Retinal pigment epithelial cell (primary cell): ENCODE results near the gene SPOCK2.

Source experiments
- DNase-seq: peaks from one replicate; pipeline ENCODE4 v3.0.0-alpha.2; 2010; ENCODE audit warnings: low read depth
- H3K4me3 ChIP-seq: 2 replicates; pipeline ENCODE4 v1.5.1; 2011; ENCODE audit warnings: mild to moderate bottlenecking, low read length, control low read depth, moderate library complexity
- TF ChIP-seq, protein P1 (sequence below): conservative IDR thresholded peaks from 2 replicates; pipeline ENCODE4 v1.5.1; 2011; ENCODE audit warnings: low read depth, low read length, control low read depth, inconsistent platforms

The SPOCK2 gene

DNA sequence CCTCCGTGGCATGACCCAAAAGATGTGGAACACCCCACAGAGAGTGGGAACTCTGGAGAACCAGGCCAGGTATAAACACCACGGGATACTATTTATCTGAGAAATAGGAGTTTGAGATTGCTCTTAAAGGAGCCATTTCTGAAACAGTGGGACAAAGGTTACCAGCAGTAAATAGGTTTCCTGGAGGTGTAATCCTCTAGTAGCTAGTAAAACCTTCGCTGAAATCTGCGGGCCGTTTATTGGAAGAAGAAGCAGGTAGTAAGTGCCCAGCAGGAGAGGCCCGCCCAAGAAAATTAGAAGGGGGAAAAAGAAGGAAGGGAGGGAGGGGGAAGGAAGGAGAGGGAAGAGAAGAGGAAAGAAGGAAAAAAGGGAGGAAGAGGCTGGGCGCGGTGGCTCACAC lies 72.5 kb downstream of the SPOCK2 start:
- H3K4me3 ChIP-seq = no peak overlapping the region
- no peak for DNase-seq
- TF ChIP-seq, protein P1, sequence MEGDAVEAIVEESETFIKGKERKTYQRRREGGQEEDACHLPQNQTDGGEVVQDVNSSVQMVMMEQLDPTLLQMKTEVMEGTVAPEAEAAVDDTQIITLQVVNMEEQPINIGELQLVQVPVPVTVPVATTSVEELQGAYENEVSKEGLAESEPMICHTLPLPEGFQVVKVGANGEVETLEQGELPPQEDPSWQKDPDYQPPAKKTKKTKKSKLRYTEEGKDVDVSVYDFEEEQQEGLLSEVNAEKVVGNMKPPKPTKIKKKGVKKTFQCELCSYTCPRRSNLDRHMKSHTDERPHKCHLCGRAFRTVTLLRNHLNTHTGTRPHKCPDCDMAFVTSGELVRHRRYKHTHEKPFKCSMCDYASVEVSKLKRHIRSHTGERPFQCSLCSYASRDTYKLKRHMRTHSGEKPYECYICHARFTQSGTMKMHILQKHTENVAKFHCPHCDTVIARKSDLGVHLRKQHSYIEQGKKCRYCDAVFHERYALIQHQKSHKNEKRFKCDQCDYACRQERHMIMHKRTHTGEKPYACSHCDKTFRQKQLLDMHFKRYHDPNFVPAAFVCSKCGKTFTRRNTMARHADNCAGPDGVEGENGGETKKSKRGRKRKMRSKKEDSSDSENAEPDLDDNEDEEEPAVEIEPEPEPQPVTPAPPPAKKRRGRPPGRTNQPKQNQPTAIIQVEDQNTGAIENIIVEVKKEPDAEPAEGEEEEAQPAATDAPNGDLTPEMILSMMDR = no peak

DNA sequence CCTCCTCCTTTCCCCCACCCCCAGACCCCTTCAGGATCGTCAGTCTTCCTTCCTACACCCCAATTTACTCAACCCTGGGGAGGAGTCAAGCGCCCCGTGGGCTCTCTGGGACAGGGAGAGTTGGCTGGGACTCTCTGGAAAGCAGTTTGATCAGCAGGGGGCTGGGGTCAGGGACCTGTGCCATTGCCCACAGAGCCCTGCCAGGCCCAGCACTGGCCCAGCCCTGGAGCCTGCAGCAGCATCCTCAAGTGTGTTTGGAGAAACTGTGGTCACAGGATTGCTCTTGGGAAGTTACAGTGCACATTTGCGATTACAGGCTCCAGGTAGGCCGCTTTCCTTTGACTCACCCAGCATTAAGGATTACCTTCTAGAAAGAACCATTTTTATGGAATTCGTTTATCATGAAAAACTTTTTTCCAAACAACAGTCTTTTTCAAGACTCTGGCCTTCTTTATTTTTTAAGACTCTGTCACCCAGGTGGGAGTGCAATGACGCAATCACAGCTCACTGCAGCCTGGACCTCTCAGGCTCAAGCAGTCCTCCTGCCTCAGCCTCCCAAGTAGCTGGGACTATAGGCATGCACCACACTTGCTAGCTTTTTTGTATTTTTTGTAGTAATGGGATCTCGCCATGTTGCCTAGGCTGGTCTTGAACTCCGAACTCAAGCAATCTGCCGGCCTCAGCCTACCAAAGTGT lies 73.4 kb downstream of the SPOCK2 start:
- no peak for DNase-seq
- TF ChIP-seq, protein P1 = no peak

DNA sequence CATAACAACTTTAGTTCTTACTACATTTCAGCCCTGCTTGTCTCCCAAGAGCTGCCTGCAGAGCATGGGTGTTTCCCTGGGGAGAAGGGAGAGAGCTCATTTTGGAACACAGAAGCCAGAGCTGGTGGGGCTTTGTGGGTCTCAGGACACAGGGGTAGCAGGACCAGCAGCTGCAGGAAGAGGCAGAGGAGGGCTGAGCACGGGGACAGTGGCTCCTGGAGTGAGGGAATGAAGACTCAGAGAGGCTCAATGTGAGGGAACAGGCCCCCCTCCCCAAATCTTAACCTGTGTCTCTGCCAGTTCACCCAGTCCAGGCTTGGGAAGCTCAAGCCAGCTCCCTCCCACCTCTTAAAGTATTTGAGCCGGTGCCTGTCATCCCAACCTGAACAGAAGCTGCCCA lies 74.2 kb downstream of the SPOCK2 start:
- TF ChIP-seq, protein P1 = no peak
- no peak overlapping the region for H3K4me3 ChIP-seq
- DNase-seq = no peak

More for the DNA sequence above, 73.4 kb downstream of the SPOCK2 start:
- no peak overlapping the region for H3K4me3 ChIP-seq

DNA sequence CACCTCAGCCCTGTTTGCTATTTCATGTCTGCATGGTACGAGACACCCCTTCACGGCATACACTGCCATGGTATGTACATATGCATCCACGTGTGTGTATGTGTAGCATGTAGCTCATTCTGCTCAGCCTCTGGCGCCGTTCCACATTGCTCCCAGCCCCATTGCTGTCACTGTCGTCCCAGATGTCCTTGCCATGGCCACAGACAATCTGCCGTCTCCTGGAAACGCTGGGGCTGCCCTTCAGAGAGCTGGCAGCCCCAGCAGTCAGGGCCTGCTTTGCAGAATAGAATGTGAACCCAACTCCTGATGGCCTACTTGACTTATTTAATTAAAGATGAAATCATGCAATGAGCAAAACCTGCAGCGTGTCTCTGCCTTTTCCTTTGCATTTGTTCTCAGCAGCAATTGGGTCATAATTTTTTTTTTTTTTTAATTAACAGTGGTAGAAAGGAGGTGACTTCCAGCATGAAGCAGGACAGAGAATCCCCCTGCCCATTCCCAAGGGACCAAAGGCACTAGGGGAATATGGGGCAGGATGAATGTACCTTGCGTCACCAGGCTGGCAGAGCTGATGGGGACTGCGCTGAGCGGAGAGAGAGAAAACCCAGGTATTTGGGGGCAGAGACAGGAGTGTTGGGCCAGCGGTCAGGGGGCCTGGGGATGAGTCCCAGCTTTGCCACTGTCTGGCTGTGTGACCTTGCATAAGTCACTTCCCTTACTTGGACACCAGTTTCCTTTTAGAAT lies 75.0 kb downstream of the SPOCK2 start:
- no peak for DNase-seq
- H3K4me3 ChIP-seq = no peak overlapping the region
- TF ChIP-seq, protein P1 = no peak

DNA sequence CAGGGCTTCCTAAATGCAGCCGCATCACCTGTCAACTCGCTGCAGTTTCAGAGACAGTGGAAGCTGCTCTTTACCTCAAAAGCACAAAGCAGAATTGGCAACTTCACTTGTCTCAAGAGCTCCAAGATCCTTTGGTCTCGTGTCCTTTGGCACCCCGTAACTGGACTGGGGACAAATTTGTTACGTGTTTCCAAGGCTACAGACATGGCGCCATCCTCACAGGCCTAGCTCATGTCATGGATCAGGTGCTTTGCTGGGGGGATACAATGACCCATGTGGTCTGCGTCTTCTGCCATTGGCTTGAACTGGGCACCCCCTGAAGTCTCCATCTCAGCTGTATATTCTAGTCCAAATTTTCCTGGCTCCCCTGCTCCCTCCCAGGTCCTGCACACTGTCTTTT lies 75.6 kb downstream of the SPOCK2 start:
- DNase-seq = no peak
- no peak overlapping the region for H3K4me3 ChIP-seq
- TF ChIP-seq, protein P1 = no peak

DNA sequence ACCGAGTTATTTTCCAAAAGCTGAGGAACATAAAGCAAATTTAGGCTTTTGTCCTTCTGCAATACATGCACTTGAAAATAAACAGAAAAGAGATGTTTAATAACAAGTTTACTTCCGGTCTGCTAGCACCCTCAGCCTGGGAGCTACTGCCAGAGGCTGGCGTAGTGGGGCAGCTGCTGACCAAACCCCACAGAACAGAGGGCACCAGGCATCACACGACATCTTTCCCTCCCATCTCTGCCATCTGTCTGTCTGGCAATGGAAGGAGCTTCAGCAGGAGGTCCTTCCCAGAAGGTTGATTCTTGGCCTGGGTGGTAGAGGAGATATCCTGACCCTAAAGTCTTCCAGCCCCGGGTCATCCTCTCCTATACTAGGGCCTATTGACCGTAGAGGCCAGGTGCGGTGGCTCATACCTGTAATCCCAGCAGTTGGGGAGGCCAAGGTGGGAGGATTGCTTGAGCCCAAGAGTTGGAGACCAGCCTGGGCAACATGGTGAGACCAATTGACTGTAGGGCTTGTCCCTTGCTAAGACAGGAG lies 76.3 kb downstream of the SPOCK2 start:
- no peak for DNase-seq

More for the DNA sequence above, 76.3 kb downstream of the SPOCK2 start:
- TF ChIP-seq, protein P1 = no peak
- H3K4me3 ChIP-seq = no peak overlapping the region
